Activated T-helper 17 cell treated with anti-CD3 and anti-CD28 coated beads, Interleukin-2, amount 50 U/mL, for 72 hours (primary cell): Measurements from ENCODE around the gene IDS. TPM values are rescaled to one million over a fixed set of nuclear protein-coding genes. Genes with fewer than 3 reads are reported as not detected.
A peak's percentile ranks its signal among the peaks of the same experiment; 100 is the strongest.
"Not testable (repeated sequence)": the region's sequence is repeated elsewhere in the genome, so short reads cannot be mapped to it uniquely, and the experiment has no call there.

ENCODE experiments used
- ATAC-seq: fragments of 150-1000 bp; cut with Tn5 transposase; replicated peaks from 2 replicates; pipeline ENCODE4 v1.10.0; 2021; ENCODE audit warnings: mild to moderate bottlenecking, moderate library complexity
- H3K27ac Mint-ChIP-seq: one replicate; pipeline ENCODE4 v1.8.0; 2022; ENCODE audit warnings: mixed read lengths
- H3K27me3 Mint-ChIP-seq: one replicate; pipeline ENCODE4 v1.8.0; 2022; ENCODE audit warnings: mixed read lengths
- H3K36me3 Mint-ChIP-seq: one replicate; pipeline ENCODE4 v1.8.0; 2022; ENCODE audit warnings: low read depth, mild to moderate bottlenecking, mixed read lengths
- H3K4me1 Mint-ChIP-seq: one replicate; pipeline ENCODE4 v1.8.0; 2022; ENCODE audit warnings: mixed read lengths
- H3K4me3 Mint-ChIP-seq: one replicate; pipeline ENCODE4 v1.8.0; 2022; ENCODE audit warnings: mild to moderate bottlenecking, mixed read lengths
- H3K9me3 Mint-ChIP-seq: one replicate; pipeline ENCODE4 v1.8.0; 2022; ENCODE audit warnings: mixed read lengths
- total RNA-seq, 2 donors: library from RNA; stranded (reverse); gene quantifications; one replicate each; pipeline ENCODE4 v1.2.3, GENCODE V29; 2022

The IDS gene
- total RNA-seq, 2 donors from 2014 or later = 91.4 to 127 TPM

- no peak for ATAC-seq
- H3K9me3 Mint-ChIP-seq = no peaks in the 10 kb centered on the region
- peak overlapping the region; percentile 13 for H3K27ac Mint-ChIP-seq
- H3K4me3 Mint-ChIP-seq = no peak overlapping the region
- H3K36me3 Mint-ChIP-seq = no peaks in the 10 kb centered on the region
- no peaks in the 10 kb centered on the region for H3K27me3 Mint-ChIP-seq
- peaks cover 4% of the 10 kb centered on the region for H3K4me1 Mint-ChIP-seq
Observed at GRCh38 chrX:149516604-149517003, 11.5 kb upstream of the IDS start.

GRCh38 chrX:149515954-149516602, 11.0 kb upstream of the IDS start:
- Mint-ChIP-seq H3K4me1 (peaks cover 4% of the 10 kb centered on the region), H3K4me3 (no peak overlapping the region)
- ATAC-seq = no peak

GRCh38 chrX:149513825-149514428, 8.8 kb upstream of the IDS start:
- no peaks in the 10 kb centered on the region for H3K27me3 Mint-ChIP-seq
- peaks cover 4% of the 10 kb centered on the region for H3K4me1 Mint-ChIP-seq
- H3K9me3 Mint-ChIP-seq = no peaks in the 10 kb centered on the region
- H3K27ac Mint-ChIP-seq = no peak overlapping the region
- no peak overlapping the region for H3K4me3 Mint-ChIP-seq
- no peaks in the 10 kb centered on the region for H3K36me3 Mint-ChIP-seq
- ATAC-seq = no peak

More at GRCh38 chrX:149515954-149516602, 11.0 kb upstream of the IDS start:
- no peaks in the 10 kb centered on the region for H3K27me3 Mint-ChIP-seq
- no peaks in the 10 kb centered on the region for H3K9me3 Mint-ChIP-seq
- peak overlapping the region; percentile 13 for H3K27ac Mint-ChIP-seq
- H3K36me3 Mint-ChIP-seq = no peaks in the 10 kb centered on the region

- Mint-ChIP-seq H3K4me1 (peaks cover 4% of the 10 kb centered on the region), H3K4me3 (no peak overlapping the region), H3K27me3 (no peaks in the 10 kb centered on the region), H3K36me3 (no peaks in the 10 kb centered on the region), H3K9me3 (no peaks in the 10 kb centered on the region), H3K27ac (no peak overlapping the region)
- ATAC-seq = peak; percentile 81
Observed at GRCh38 chrX:149512225-149512885, 7.2 kb upstream of the IDS start.

GRCh38 chrX:149511081-149511480, 6.0 kb upstream of the IDS start:
- Mint-ChIP-seq H3K4me3 (no peak overlapping the region), H3K36me3 (no peaks in the 10 kb centered on the region), H3K4me1 (peaks cover 4% of the 10 kb centered on the region)

GRCh38 chrX:149510386-149510785, 5.3 kb upstream of the IDS start:
- no peak for ATAC-seq
- H3K27ac Mint-ChIP-seq = no peak overlapping the region
- H3K4me1 Mint-ChIP-seq = no peaks in the 10 kb centered on the region
- H3K27me3 Mint-ChIP-seq = no peaks in the 10 kb centered on the region
- H3K4me3 Mint-ChIP-seq = no peak overlapping the region
- no peaks in the 10 kb centered on the region for H3K36me3 Mint-ChIP-seq
- no peaks in the 10 kb centered on the region for H3K9me3 Mint-ChIP-seq

More at GRCh38 chrX:149511081-149511480, 6.0 kb upstream of the IDS start:
- Mint-ChIP-seq H3K9me3 (no peaks in the 10 kb centered on the region), H3K27me3 (no peaks in the 10 kb centered on the region), H3K27ac (no peak overlapping the region)
- ATAC-seq = no peak

GRCh38 chrX:149508467-149508866, 3.4 kb upstream of the IDS start:
- Mint-ChIP-seq H3K27me3 (no peaks in the 10 kb centered on the region), H3K4me1 (peaks cover 7% of the 10 kb centered on the region), H3K36me3 (peaks cover 15% of the 10 kb centered on the region)

GRCh38 chrX:149506349-149506748, 1.2 kb upstream of the IDS start:
- H3K9me3 Mint-ChIP-seq = no peaks in the 10 kb centered on the region
- no peak overlapping the region for H3K27ac Mint-ChIP-seq

More at GRCh38 chrX:149508467-149508866, 3.4 kb upstream of the IDS start:
- H3K9me3 Mint-ChIP-seq = no peaks in the 10 kb centered on the region
- ATAC-seq = no peak
- no peak overlapping the region for H3K4me3 Mint-ChIP-seq
- H3K27ac Mint-ChIP-seq = no peak overlapping the region

GRCh38 chrX:149505671-149506070, 565 bp upstream of the IDS start:
- peaks cover 15% of the 10 kb centered on the region for H3K36me3 Mint-ChIP-seq
- ATAC-seq = no peak
- peak overlapping the region; percentile 98 for H3K4me3 Mint-ChIP-seq
- no peaks in the 10 kb centered on the region for H3K27me3 Mint-ChIP-seq
- H3K27ac Mint-ChIP-seq = peak overlapping the region; percentile 100
- H3K4me1 Mint-ChIP-seq = peaks cover 15% of the 10 kb centered on the region
- H3K9me3 Mint-ChIP-seq = no peaks in the 10 kb centered on the region

More at GRCh38 chrX:149506349-149506748, 1.2 kb upstream of the IDS start:
- Mint-ChIP-seq H3K36me3 (peaks cover 15% of the 10 kb centered on the region), H3K4me1 (peaks cover 10% of the 10 kb centered on the region), H3K27me3 (no peaks in the 10 kb centered on the region), H3K4me3 (peak overlapping the region; percentile 98)
- no peak for ATAC-seq

- peaks cover 24% of the 10 kb centered on the region for H3K4me1 Mint-ChIP-seq
- no peaks in the 10 kb centered on the region for H3K9me3 Mint-ChIP-seq
- no peaks in the 10 kb centered on the region for H3K27me3 Mint-ChIP-seq
- ATAC-seq = peak; percentile 61
- peaks cover 15% of the 10 kb centered on the region for H3K36me3 Mint-ChIP-seq
- peak overlapping the region; percentile 98 for H3K4me3 Mint-ChIP-seq
- H3K27ac Mint-ChIP-seq = peak overlapping the region; percentile 100
Observed at GRCh38 chrX:149504226-149504914, 736 bp downstream of the IDS start.

- H3K27me3 Mint-ChIP-seq, H3K9me3 Mint-ChIP-seq: not testable (repeated sequence)
- peak overlapping the region; percentile 100 for H3K27ac Mint-ChIP-seq
- peaks cover 24% of the 10 kb centered on the region for H3K4me1 Mint-ChIP-seq
- peak overlapping the region; percentile 98 for H3K4me3 Mint-ChIP-seq
- H3K36me3 Mint-ChIP-seq = peaks cover 15% of the 10 kb centered on the region
- peak; percentile 72 for ATAC-seq
Observed at GRCh38 chrX:149503446-149503845, 1.7 kb downstream of the IDS start.

GRCh38 chrX:149502923-149503322, 2.2 kb downstream of the IDS start:
- not testable (repeated sequence) for H3K27me3 Mint-ChIP-seq, ATAC-seq, H3K9me3 Mint-ChIP-seq
- Mint-ChIP-seq H3K27ac (peak overlapping the region; percentile 85), H3K4me3 (peak overlapping the region; percentile 98), H3K4me1 (peaks cover 24% of the 10 kb centered on the region), H3K36me3 (peaks cover 15% of the 10 kb centered on the region)

- Mint-ChIP-seq H3K9me3 (no peaks in the 10 kb centered on the region), H3K4me1 (peaks cover 24% of the 10 kb centered on the region), H3K36me3 (peaks cover 13% of the 10 kb centered on the region), H3K27ac (peak overlapping the region; percentile 85), H3K27me3 (no peaks in the 10 kb centered on the region), H3K4me3 (peak overlapping the region; percentile 98)
- ATAC-seq = no peak
Observed at GRCh38 chrX:149499766-149500165, 5.3 kb downstream of the IDS start.

GRCh38 chrX:149498767-149499166, 6.3 kb downstream of the IDS start:
- no peak overlapping the region for H3K27ac Mint-ChIP-seq
- no peak overlapping the region for H3K4me3 Mint-ChIP-seq
- H3K27me3 Mint-ChIP-seq = no peaks in the 10 kb centered on the region

More at GRCh38 chrX:149498767-149499166, 6.3 kb downstream of the IDS start:
- Mint-ChIP-seq H3K9me3 (no peaks in the 10 kb centered on the region), H3K36me3 (peaks cover 3% of the 10 kb centered on the region), H3K4me1 (peaks cover 17% of the 10 kb centered on the region)
- ATAC-seq = no peak
